Measurements from ENCODE around the gene CACNA1C. TPM values are rescaled to one million over a fixed set of nuclear protein-coding genes. Genes with fewer than 3 reads are reported as not detected.

CACNA1C gene
- total RNA-seq, 1 experiment from 2014 or later = 1.1 TPM

- Histone ChIP-seq H3K4me1 (ENCODE audit: insufficient read depth, low read length) (no peaks in the 10 kb centered on the region), H3T11ph (ENCODE audit: low read length) (no peak overlapping the region), H3K4ac (ENCODE audit: low read depth, low read length) (no peak overlapping the region), H3K27ac (ENCODE audit: insufficient read length, low read depth, low read length) (no peak overlapping the region), H2BK120ac (ENCODE audit: low read depth, low read length, poor library complexity, severe bottlenecking) (no peak overlapping the region), H2BK12ac (ENCODE audit: insufficient read length, low read depth, low read length) (no peak overlapping the region), H2AFZ (ENCODE audit: low read length) (no peak overlapping the region), H3K23ac (ENCODE audit: insufficient read length, low read depth, low read length) (no peak overlapping the region), H3K14ac (ENCODE audit: insufficient read depth, low read length) (no peak overlapping the region), H4K8ac (replicated peaks; ENCODE audit: insufficient read length, low read depth, low read length) (no peak overlapping the region), H2BK20ac (ENCODE audit: low read depth, low read length, poor library complexity, severe bottlenecking) (no peak overlapping the region), H2BK15ac (ENCODE audit: low read depth, low read length) (no peak overlapping the region), H3K9ac (ENCODE audit: extremely low read depth, insufficient read length, low read length) (no peak overlapping the region), H2BK5ac (ENCODE audit: insufficient read length, low read length) (no peak overlapping the region), H4K20me1 (ENCODE audit: control insufficient read depth, insufficient read depth, insufficient read length) (no peaks in the 10 kb centered on the region), H3K4me2 (ENCODE audit: insufficient read depth, insufficient read length, low read length) (no peak overlapping the region), H2AK5ac (ENCODE audit: insufficient read length, low read length) (no peak overlapping the region), H4K5ac (ENCODE audit: insufficient read length, low read depth, low read length) (no peak overlapping the region), H3K56ac (ENCODE audit: insufficient read length, low read depth, low read length) (no peak overlapping the region), H3K27me3 (ENCODE audit: insufficient read depth, low read length) (no peaks in the 10 kb centered on the region), H4K91ac (ENCODE audit: insufficient read length, low read depth, low read length) (no peak overlapping the region), H3K79me2 (ENCODE audit: insufficient read depth, low read length) (no peaks in the 10 kb centered on the region), H3K79me1 (ENCODE audit: insufficient read depth, low read depth, low read length, poor library complexity, severe bottlenecking) (no peaks in the 10 kb centered on the region), H3K23me2 (ENCODE audit: insufficient read length, low read depth, low read length, poor library complexity, severe bottlenecking) (no peaks in the 10 kb centered on the region), H3K9me3 (ENCODE audit: control insufficient read depth, low read depth, low read length) (no peaks in the 10 kb centered on the region), H3K18ac (ENCODE audit: insufficient read length, low read depth, low read length) (no peak overlapping the region)
- Mint-ChIP-seq H3K9me3 (no peaks in the 10 kb centered on the region), H3K27ac (peak overlapping the region in 1 of 3 experiments; percentile 17; a peak in 1 of 7 replicates), H3K36me3 (ENCODE audit: insufficient read depth in 1 of 3, low read depth in 3 of 3) (no peaks in the 10 kb centered on the region), H3K4me3 (no peak overlapping the region), H3K4me1 (peaks cover 4 to 7% of the 10 kb centered on the region in 2 experiments; a peak in 3 of 4 replicates), H3K27me3 (ENCODE audit: low read depth) (no peaks in the 10 kb centered on the region; the same call in 1 of the 2 replicates)
- DNase-seq = no peak
- TF ChIP-seq CTCF (conservative IDR thresholded peaks at IDR 0.05) = no peak
- no CpG with 5 or more reads among the region's 2 CpGs for WGBS (ENCODE audit: extremely low coverage, insufficient read length, low lambda C conversion rate)
These were observed 348.3 kb downstream of the CACNA1C start for GRCh38 chr12:2401040-2401439.

Measured in H9 (cell line).